ENCODE results near the gene MYO18B.

The MYO18B gene

GRCh38 chr22:25829808-25830777 lies 88.1 kb downstream of the MYO18B start:
- no peaks in the 10 kb centered on the region for H3K27me3 ChIP-seq
- no peak for TF ChIP-seq CTCF (IDR thresholded peaks at IDR 0.05)
- intact Hi-C loops (cut with DNase I; ENCODE audit: low total_unique reads) = no loop called here
- peaks cover 0 to 4% (median 3%) of the 10 kb centered on the region in 3 donors for H3K9me3 ChIP-seq
- DNase-seq = no peak
- H3K36me3 ChIP-seq = no peaks in the 10 kb centered on the region
- no peaks in the 10 kb centered on the region for H3K4me1 ChIP-seq
- H3K27ac ChIP-seq = no peak overlapping the region
- H3K4me3 ChIP-seq = no peak overlapping the region

- intact Hi-C loops (cut with DNase I; ENCODE audit: low total_unique reads) = no loop called here
- no peak overlapping the region for H3K27ac ChIP-seq
- no peak overlapping the region for H3K4me3 ChIP-seq
- TF ChIP-seq CTCF (IDR thresholded peaks at IDR 0.05) = no peak
- H3K4me1 ChIP-seq = no peaks in the 10 kb centered on the region
- DNase-seq = no peak
- H3K36me3 ChIP-seq = no peaks in the 10 kb centered on the region
- no peaks in the 10 kb centered on the region for H3K27me3 ChIP-seq
- peaks cover 0 to 4% (median 3%) of the 10 kb centered on the region in 3 donors for H3K9me3 ChIP-seq
These were observed 91.1 kb downstream of the MYO18B start for GRCh38 chr22:25833091-25833490.

- Histone ChIP-seq H3K36me3 (no peaks in the 10 kb centered on the region), H3K27ac (no peak overlapping the region), H3K27me3 (no peaks in the 10 kb centered on the region), H3K4me1 (no peaks in the 10 kb centered on the region), H3K4me3 (no peak overlapping the region), H3K9me3 (peaks cover 0 to 4% (median 3%) of the 10 kb centered on the region in 3 donors)
- no peak for DNase-seq
- intact Hi-C loops (cut with DNase I; ENCODE audit: low total_unique reads) = no loop called here
- no peak for TF ChIP-seq CTCF (IDR thresholded peaks at IDR 0.05)
These were observed 91.7 kb downstream of the MYO18B start for GRCh38 chr22:25833676-25834075.

- intact Hi-C loops (cut with DNase I; ENCODE audit: low total_unique reads) = no loop called here
These were observed 92.5 kb downstream of the MYO18B start for GRCh38 chr22:25834490-25834889.

GRCh38 chr22:25835348-25835747 lies 93.4 kb downstream of the MYO18B start:
- no peak overlapping the region for H3K27ac ChIP-seq
- peaks cover 0 to 2% (median under 1%) of the 10 kb centered on the region in 3 donors for H3K9me3 ChIP-seq
- H3K36me3 ChIP-seq = no peaks in the 10 kb centered on the region
- DNase-seq = no peak
- no peak for TF ChIP-seq CTCF (IDR thresholded peaks at IDR 0.05)
- no peak overlapping the region for H3K4me3 ChIP-seq
- intact Hi-C loops (cut with DNase I; ENCODE audit: low total_unique reads) = no loop called here
- no peaks in the 10 kb centered on the region for H3K4me1 ChIP-seq
- H3K27me3 ChIP-seq = no peaks in the 10 kb centered on the region

More at GRCh38 chr22:25834490-25834889, 92.5 kb downstream of the MYO18B start:
- Histone ChIP-seq H3K27ac (no peak overlapping the region), H3K9me3 (peaks cover 0 to 4% (median 3%) of the 10 kb centered on the region in 3 donors), H3K27me3 (no peaks in the 10 kb centered on the region), H3K36me3 (no peaks in the 10 kb centered on the region), H3K4me3 (no peak overlapping the region), H3K4me1 (no peaks in the 10 kb centered on the region)
- no peak for DNase-seq
- no peak for TF ChIP-seq CTCF (IDR thresholded peaks at IDR 0.05)

Data from tibial artery (tissue), 4 donors.